ENCODE data around the gene CCDC141.

CCDC141 gene

DNA sequence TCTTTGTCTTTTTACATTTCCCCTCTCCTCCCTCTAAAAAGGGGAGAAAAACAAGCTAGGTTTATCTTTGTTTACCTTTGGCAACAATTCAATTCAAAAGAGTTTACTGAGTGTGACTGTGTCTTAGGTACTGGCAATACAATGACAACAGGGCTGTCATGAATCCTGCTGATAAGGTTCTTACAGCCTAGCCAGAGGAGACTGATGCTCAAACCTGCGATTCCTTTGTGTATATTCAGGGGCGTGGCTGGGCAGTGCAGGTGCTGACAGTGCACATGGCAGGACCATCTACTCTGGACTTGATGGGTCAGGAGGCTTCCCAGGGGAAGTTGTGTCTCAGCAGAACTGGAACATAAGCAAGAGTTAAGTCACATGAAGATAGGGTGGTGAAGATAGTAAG lies 219.5 kb downstream of the CCDC141 start:
- H3K27me3 ChIP-seq (ENCODE audit: insufficient read depth, low read depth, severe bottlenecking) = no peaks in the 10 kb centered on the region
- DNase-seq = no peak
- H3K9me3 ChIP-seq (ENCODE audit: severe bottlenecking) = no peaks in the 10 kb centered on the region
- TF ChIP-seq, protein P1, sequence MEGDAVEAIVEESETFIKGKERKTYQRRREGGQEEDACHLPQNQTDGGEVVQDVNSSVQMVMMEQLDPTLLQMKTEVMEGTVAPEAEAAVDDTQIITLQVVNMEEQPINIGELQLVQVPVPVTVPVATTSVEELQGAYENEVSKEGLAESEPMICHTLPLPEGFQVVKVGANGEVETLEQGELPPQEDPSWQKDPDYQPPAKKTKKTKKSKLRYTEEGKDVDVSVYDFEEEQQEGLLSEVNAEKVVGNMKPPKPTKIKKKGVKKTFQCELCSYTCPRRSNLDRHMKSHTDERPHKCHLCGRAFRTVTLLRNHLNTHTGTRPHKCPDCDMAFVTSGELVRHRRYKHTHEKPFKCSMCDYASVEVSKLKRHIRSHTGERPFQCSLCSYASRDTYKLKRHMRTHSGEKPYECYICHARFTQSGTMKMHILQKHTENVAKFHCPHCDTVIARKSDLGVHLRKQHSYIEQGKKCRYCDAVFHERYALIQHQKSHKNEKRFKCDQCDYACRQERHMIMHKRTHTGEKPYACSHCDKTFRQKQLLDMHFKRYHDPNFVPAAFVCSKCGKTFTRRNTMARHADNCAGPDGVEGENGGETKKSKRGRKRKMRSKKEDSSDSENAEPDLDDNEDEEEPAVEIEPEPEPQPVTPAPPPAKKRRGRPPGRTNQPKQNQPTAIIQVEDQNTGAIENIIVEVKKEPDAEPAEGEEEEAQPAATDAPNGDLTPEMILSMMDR (IDR thresholded peaks at IDR 0.05; ENCODE audit: low read depth, low read length) = no peak
- H3K36me3 ChIP-seq = peaks cover 18% of the 10 kb centered on the region
- H3K27ac ChIP-seq = no peak overlapping the region
- no peak overlapping the region for H3K4me3 ChIP-seq (ENCODE audit: low read depth, low read length)

DNA sequence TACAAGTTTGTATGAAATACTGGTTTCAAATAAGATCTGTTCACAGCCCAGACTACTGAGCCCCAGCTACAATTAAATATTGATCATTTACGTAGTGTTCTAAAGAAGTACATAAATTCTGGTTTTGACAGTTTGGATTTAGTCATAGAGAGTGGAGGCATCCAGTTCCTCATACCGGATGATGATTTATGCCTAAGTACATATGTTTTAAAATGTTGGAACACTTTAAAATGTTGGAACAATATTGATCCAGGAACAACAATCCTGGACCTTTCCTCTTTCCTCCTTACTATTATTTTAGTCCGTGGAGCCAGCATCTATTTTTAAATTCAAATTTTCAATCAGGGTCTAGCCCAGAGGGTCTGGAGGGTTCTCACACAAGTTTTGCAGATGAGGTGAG lies 220.0 kb downstream of the CCDC141 start:
- TF ChIP-seq, protein P1 (IDR thresholded peaks at IDR 0.05; ENCODE audit: low read depth, low read length) = no peak
- DNase-seq = no peak
- Histone ChIP-seq H3K27me3 (ENCODE audit: insufficient read depth, low read depth, severe bottlenecking) (no peaks in the 10 kb centered on the region), H3K9me3 (ENCODE audit: severe bottlenecking) (no peaks in the 10 kb centered on the region), H3K4me3 (ENCODE audit: low read depth, low read length) (no peak overlapping the region), H3K36me3 (peaks cover 15% of the 10 kb centered on the region), H3K27ac (no peak overlapping the region)

DNA sequence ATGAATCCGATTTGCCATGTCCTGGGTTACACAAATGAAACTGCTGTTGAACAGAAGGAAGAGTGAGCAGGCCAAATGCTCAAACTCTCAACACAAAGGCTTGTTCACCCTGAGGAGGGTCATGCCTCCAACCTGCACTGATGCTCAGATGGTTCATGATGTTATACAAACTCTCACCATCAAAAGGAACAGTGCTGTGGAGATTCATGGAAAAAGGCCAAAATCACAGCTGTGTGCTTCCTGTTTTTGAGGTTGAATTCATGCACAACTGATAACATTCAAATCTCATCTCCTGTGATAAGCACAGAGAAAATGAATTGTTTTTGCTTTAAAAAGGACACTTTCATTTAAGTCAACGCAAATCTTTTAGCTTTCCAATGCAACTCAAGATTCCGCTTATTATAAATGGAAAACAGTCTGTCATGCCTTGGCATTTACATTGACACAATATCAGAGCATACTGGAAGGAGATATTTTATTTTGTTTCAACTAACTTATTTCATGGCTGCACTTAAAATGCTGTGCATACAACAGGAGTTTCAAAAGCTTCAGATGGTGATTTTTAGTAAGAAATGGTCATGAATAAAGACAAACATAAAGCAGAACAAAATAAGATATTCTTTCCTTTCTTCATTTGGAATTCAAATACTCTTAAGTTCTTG lies 220.5 kb downstream of the CCDC141 start:
- DNase-seq = no peak
- peaks cover 13% of the 10 kb centered on the region for H3K36me3 ChIP-seq

DNA sequence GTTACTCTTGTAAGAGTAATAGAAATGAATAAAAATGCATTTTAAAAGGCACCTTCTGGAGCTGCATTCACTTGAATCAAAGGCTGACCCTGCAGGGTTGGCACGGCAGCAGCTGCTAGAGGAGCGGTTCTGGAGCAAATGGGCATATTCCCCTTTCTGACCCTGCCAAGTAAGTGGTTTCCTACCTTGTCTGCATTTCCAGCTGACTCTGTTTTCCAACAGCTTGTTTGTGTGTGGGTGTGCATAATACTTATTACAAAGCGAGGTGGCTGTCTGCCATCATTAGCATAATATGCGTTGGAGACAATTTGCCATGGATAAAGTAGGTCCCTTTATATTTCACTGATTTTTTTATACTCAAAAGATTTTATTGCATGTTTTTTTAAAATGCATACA lies 221.5 kb downstream of the CCDC141 start:
- Histone ChIP-seq H3K9me3 (ENCODE audit: severe bottlenecking) (no peaks in the 10 kb centered on the region), H3K27me3 (ENCODE audit: insufficient read depth, low read depth, severe bottlenecking) (no peaks in the 10 kb centered on the region), H3K4me3 (ENCODE audit: low read depth, low read length) (no peak overlapping the region), H3K27ac (no peak overlapping the region), H3K36me3 (peaks cover 9% of the 10 kb centered on the region)
- TF ChIP-seq, protein P1 (IDR thresholded peaks at IDR 0.05; ENCODE audit: low read depth, low read length) = no peak
- no peak for DNase-seq

More for the DNA sequence above, 220.5 kb downstream of the CCDC141 start:
- Histone ChIP-seq H3K27ac (no peak overlapping the region), H3K4me3 (ENCODE audit: low read depth, low read length) (no peak overlapping the region), H3K27me3 (ENCODE audit: insufficient read depth, low read depth, severe bottlenecking) (no peaks in the 10 kb centered on the region), H3K9me3 (ENCODE audit: severe bottlenecking) (no peaks in the 10 kb centered on the region)
- TF ChIP-seq, protein P1 (IDR thresholded peaks at IDR 0.05; ENCODE audit: low read depth, low read length) = no peak

DNA sequence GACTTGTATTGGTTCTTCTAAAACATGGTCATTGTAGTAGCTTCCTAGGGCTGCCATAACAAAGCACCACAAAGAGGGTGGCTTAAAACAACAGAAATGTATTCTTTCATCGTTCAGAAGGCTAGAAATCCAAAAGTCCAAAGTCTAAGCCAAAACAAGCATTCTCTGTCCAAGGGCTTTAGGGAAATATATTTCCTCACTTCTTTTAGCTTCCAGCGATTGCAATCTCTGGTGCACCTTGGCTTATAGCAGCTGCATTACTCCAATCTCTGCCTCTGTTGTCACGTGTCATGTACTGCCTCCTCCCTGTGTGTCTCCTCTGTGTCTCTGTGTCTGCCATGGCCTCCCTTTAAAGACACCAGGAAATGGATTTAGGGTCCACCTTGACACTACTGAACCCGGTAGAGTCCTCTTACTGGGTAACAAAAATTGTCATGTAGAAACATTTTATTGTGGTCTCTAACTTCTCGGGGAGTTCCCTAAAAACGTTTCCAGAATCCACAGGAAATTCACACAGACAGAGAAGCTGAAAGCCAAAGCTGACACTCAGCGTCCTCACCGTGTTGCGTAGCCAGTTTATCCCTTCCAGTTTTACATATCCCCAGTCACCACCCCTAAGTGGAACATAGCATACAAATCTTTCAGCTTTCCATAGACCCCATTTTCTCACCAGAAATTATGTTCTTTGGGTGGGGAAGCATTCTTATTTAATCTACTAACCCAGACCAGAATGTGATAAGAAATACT lies 222.0 kb downstream of the CCDC141 start:
- H3K36me3 ChIP-seq = peaks cover 9% of the 10 kb centered on the region
- no peaks in the 10 kb centered on the region for H3K27me3 ChIP-seq (ENCODE audit: insufficient read depth, low read depth, severe bottlenecking)
- H3K27ac ChIP-seq = no peak overlapping the region
- no peaks in the 10 kb centered on the region for H3K9me3 ChIP-seq (ENCODE audit: severe bottlenecking)
- TF ChIP-seq, protein P1 (IDR thresholded peaks at IDR 0.05; ENCODE audit: low read depth, low read length) = no peak
- H3K4me3 ChIP-seq (ENCODE audit: low read depth, low read length) = no peak overlapping the region
- no peak for DNase-seq

Data from WERI-Rb-1 (cell line).